ENCODE measurements around the gene PSMC5. TPM values are rescaled to one million over a fixed set of nuclear protein-coding genes. Genes with fewer than 3 reads are reported as not detected.
A peak's percentile ranks its signal among the peaks of the same experiment; 100 is the strongest.

The PSMC5 gene
- total and polyA plus RNA-seq, 4 donors, result 51.0 to 87.4 (median 72.2) TPM

GRCh38 chr17:63848834-63849689 lies 21.8 kb downstream of the PSMC5 start:
- peak overlapping the region; percentile 25 to 56 (median 30) for H3K4me3 ChIP-seq (ENCODE audit: low read depth in 1 of 3, low read length in 3 of 3)
- no peaks in the 10 kb centered on the region for H3K9me3 ChIP-seq (ENCODE audit: control insufficient read depth in 4 of 4, low read length in 3 of 4)
- H3K27ac ChIP-seq (ENCODE audit: low read depth in 1 of 2, low read length in 2 of 2), result peak overlapping the region in 1 of 2 donors; percentile 52
- no peaks in the 10 kb centered on the region for H3K27me3 ChIP-seq (ENCODE audit: control insufficient read depth in 4 of 4, insufficient read depth in 4 of 4, low read length in 3 of 4)
- TF ChIP-seq JUND (IDR thresholded peaks at IDR 0.05), result no peak
- no peak for TF ChIP-seq TAF1 (conservative IDR thresholded peaks at IDR 0.05)
- TF ChIP-seq HNF4G (IDR thresholded peaks at IDR 0.05), result no peak
- TF ChIP-seq RAD21 (IDR thresholded peaks at IDR 0.05), result peak; percentile 22 to 35
- TF ChIP-seq HNF4A (conservative IDR thresholded peaks at IDR 0.05), result no peak
- TF ChIP-seq ZBTB33 (IDR thresholded peaks at IDR 0.05), result peak; percentile 70
- no peak for TF ChIP-seq REST (IDR thresholded peaks at IDR 0.05)
- no peak for TF ChIP-seq YY1 (IDR thresholded peaks at IDR 0.05)
- peak; percentile 47 for TF ChIP-seq CTCF (IDR thresholded peaks at IDR 0.05; ENCODE audit: low read depth, low read length, missing input control)
- peak; percentile 71 for TF ChIP-seq MAX (IDR thresholded peaks at IDR 0.05)
- TF ChIP-seq NR2F2 (IDR thresholded peaks at IDR 0.05), result no peak
- TF ChIP-seq, protein P1, sequence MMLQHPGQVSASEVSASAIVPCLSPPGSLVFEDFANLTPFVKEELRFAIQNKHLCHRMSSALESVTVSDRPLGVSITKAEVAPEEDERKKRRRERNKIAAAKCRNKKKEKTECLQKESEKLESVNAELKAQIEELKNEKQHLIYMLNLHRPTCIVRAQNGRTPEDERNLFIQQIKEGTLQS (IDR thresholded peaks at IDR 0.05), result no peak
- no peak for TF ChIP-seq FOXA1 (IDR thresholded peaks at IDR 0.05)
- no peak for TF ChIP-seq FOXA2 (IDR thresholded peaks at IDR 0.05)
- TF ChIP-seq EGR1 (IDR thresholded peaks at IDR 0.05; ENCODE audit: low read depth in 2 of 2), result peak; percentile 51 to 82
- TF ChIP-seq SP1 (IDR thresholded peaks at IDR 0.05), result peak; percentile 80
- no peak for TF ChIP-seq GABPA (IDR thresholded peaks at IDR 0.05 in 1 of 2, conservative IDR thresholded peaks at IDR 0.05 in 1 of 2)
- no peak for TF ChIP-seq RXRA (IDR thresholded peaks at IDR 0.05)
- H3K9ac ChIP-seq (ENCODE audit: low read depth in 1 of 2, low read length in 2 of 2), result peak overlapping the region in 1 of 2 donors; percentile 64
- no peaks in the 10 kb centered on the region for H3K36me3 ChIP-seq (ENCODE audit: control insufficient read depth in 4 of 4, insufficient read depth in 3 of 4, low read depth in 1 of 4, low read length in 3 of 4)
- DNase-seq (ENCODE audit: low spot score), result peak; percentile 97
- 25% methylated on average over 82 of the region's 82 CpGs for WGBS
- peaks cover 0 to 5% (median 0%) of the 10 kb centered on the region in 4 donors for H3K4me1 ChIP-seq (ENCODE audit: control insufficient read depth in 4 of 4, insufficient read depth in 4 of 4, low read length in 3 of 4)
